Thyroid gland (tissue), 4 donors: ENCODE results near the gene MRPS27. TPM values are rescaled to one million over a fixed set of nuclear protein-coding genes. Genes with fewer than 3 reads are reported as not detected.

Source experiments
- DNase-seq, 2 donors: peaks; one replicate each; pipeline ENCODE4 v3.0.0-alpha.2; 2019
- H3K27ac ChIP-seq, 3 donors: fragments of 200-600 bp; sonication (generic); 1 replicate in 2 of 3; 2 replicates in 1 of 3; pipeline ENCODE4 v1.5.1; 2016 to 2019; ENCODE audit warnings: mild to moderate bottlenecking in 1 of 3, moderate library complexity in 1 of 3
- H3K27me3 ChIP-seq: fragments of 200-600 bp; sonication (generic); one replicate; pipeline ENCODE4 v1.5.1; 2019
- H3K36me3 ChIP-seq, 2 donors: fragments of 200-600 bp; sonication (generic); one replicate each; pipeline ENCODE4 v1.5.1; 2016 to 2019
- H3K4me1 ChIP-seq, 2 donors: fragments of 200-600 bp; sonication (generic); one replicate each; pipeline ENCODE4 v1.5.1; 2017 to 2019
- H3K4me3 ChIP-seq, 3 donors: fragments of 200-600 bp; sonication (generic); replicated peaks in 1 of 3; 1 replicate in 2 of 3; 2 replicates in 1 of 3; pipeline ENCODE4 v1.5.1; 2016; ENCODE audit warnings: mild to moderate bottlenecking in 1 of 3
- H3K9me3 ChIP-seq: fragments of 200-600 bp; sonication (generic); one replicate; pipeline ENCODE4 v1.5.1; 2017
- CTCF ChIP-seq, 6 experiments: fragments of 200-600 bp in 3 of 6; fragments of 450-650 bp in 3 of 6; sonication (generic) in 3 of 6; IDR thresholded peaks; one replicate each; pipeline ENCODE4 v1.5.1; 2016 to 2019; ENCODE audit warnings: antibody characterized with exemption in 6 of 6, mild to moderate bottlenecking in 2 of 6, inconsistent platforms in 1 of 6, moderate library complexity in 1 of 6
- POLR2A ChIP-seq, 2 donors: fragments of 450-650 bp; IDR thresholded peaks; one replicate each; pipeline ENCODE4 v1.6.1; 2017; ENCODE audit warnings: antibody characterized with exemption in 2 of 2, mild to moderate bottlenecking in 2 of 2, moderate library complexity in 1 of 2
- WGBS, 2 donors: methylation state at CpG; one replicate each; pipeline ENCODE4 v1.1.5; 2017; 5-methylcytosine and 5-hydroxymethylcytosine counted together
- intact Hi-C: fragments of 100-400 bp; cut with DNase I; formaldehyde crosslinking; loops from one replicate; pipeline ENCODE4 v1.15.1; 2023
- total RNA-seq, 4 donors: library from RNA; depleted of rRNA; stranded (reverse); fragments of >200 nt; gene quantifications; one replicate each; pipeline ENCODE4 v1.2.3, GENCODE V29; 2016

Gene MRPS27
- total RNA-seq, 4 donors from 2014 or later = 71.4 to 86.1 (median 80.4) TPM

- intact Hi-C loops = no loop called here
- no peak for TF ChIP-seq CTCF (IDR thresholded peaks at IDR 0.05)
- no peak for TF ChIP-seq POLR2A (IDR thresholded peaks at IDR 0.05)
- Histone ChIP-seq H3K36me3 (peaks cover 8 to 10% of the 10 kb centered on the region in 2 donors), H3K4me1 (peaks cover 0 to 3% of the 10 kb centered on the region in 2 donors), H3K27me3 (no peaks in the 10 kb centered on the region), H3K27ac (no peak overlapping the region), H3K4me3 (no peak overlapping the region), H3K9me3 (no peaks in the 10 kb centered on the region)
- no peak for DNase-seq
- WGBS, 2 donors = 85 to 97% methylated on average over 2 of the region's 2 CpGs
These were observed 93.1 kb downstream of the MRPS27 start for GRCh38 chr5:72226950-72227349.

- no peak for DNase-seq
- 93 to 95% methylated on average over 3 of the region's 3 CpGs for WGBS, 2 donors
- H3K27me3 ChIP-seq = no peaks in the 10 kb centered on the region
- H3K4me1 ChIP-seq = no peaks in the 10 kb centered on the region
- H3K36me3 ChIP-seq = peaks cover 10 to 13% of the 10 kb centered on the region in 2 donors
- TF ChIP-seq POLR2A (IDR thresholded peaks at IDR 0.05) (no peak), CTCF (IDR thresholded peaks at IDR 0.05) (no peak)
- intact Hi-C loops = no loop called here
- H3K27ac ChIP-seq = no peak overlapping the region
- H3K9me3 ChIP-seq = no peaks in the 10 kb centered on the region
- no peak overlapping the region for H3K4me3 ChIP-seq
These were observed 94.3 kb downstream of the MRPS27 start for GRCh38 chr5:72225741-72226140.

GRCh38 chr5:72224946-72225463 lies 95.0 kb downstream of the MRPS27 start:
- H3K27ac ChIP-seq = no peak overlapping the region
- 94 to 95% methylated on average over 3 of the region's 3 CpGs for WGBS, 2 donors
- intact Hi-C loops = no loop called here
- H3K4me1 ChIP-seq = no peaks in the 10 kb centered on the region
- H3K36me3 ChIP-seq = peaks cover 17 to 20% of the 10 kb centered on the region in 2 donors
- DNase-seq = no peak
- no peak for TF ChIP-seq POLR2A (IDR thresholded peaks at IDR 0.05)
- TF ChIP-seq CTCF (IDR thresholded peaks at IDR 0.05) = no peak
- no peaks in the 10 kb centered on the region for H3K9me3 ChIP-seq
- no peak overlapping the region for H3K4me3 ChIP-seq
- H3K27me3 ChIP-seq = no peaks in the 10 kb centered on the region

- H3K27ac ChIP-seq = no peak overlapping the region
- intact Hi-C loops = no loop called here
- TF ChIP-seq POLR2A (IDR thresholded peaks at IDR 0.05) (no peak), CTCF (IDR thresholded peaks at IDR 0.05) (no peak)
- WGBS, 2 donors = 95 to 98% methylated on average over 4 of the region's 4 CpGs
- H3K4me1 ChIP-seq = no peaks in the 10 kb centered on the region
- no peak for DNase-seq
- H3K27me3 ChIP-seq = no peaks in the 10 kb centered on the region
- H3K4me3 ChIP-seq = no peak overlapping the region
- no peaks in the 10 kb centered on the region for H3K9me3 ChIP-seq
- peaks cover 24 to 32% of the 10 kb centered on the region in 2 donors for H3K36me3 ChIP-seq
These were observed 96.7 kb downstream of the MRPS27 start for GRCh38 chr5:72223371-72223770.

- Histone ChIP-seq H3K9me3 (no peaks in the 10 kb centered on the region), H3K36me3 (peaks cover 24 to 40% of the 10 kb centered on the region in 2 donors), H3K4me1 (no peaks in the 10 kb centered on the region), H3K27ac (no peak overlapping the region), H3K4me3 (no peak overlapping the region), H3K27me3 (no peaks in the 10 kb centered on the region)
- no peak for TF ChIP-seq POLR2A (IDR thresholded peaks at IDR 0.05)
- no peak for DNase-seq
- intact Hi-C loops = no loop called here
- WGBS, 2 donors = 76 to 83% methylated on average over 1 of the region's 1 CpG
These were observed 97.5 kb downstream of the MRPS27 start for GRCh38 chr5:72222521-72222920.
